ENCODE measurements around the gene OLFML2A. TPM values are rescaled to one million over a fixed set of nuclear protein-coding genes. Genes with fewer than 3 reads are reported as not detected.

The OLFML2A gene
- polyA plus RNA-seq, 1 experiment = 2.5 TPM

GRCh38 chr9:124808246-124808956 is 31.5 kb downstream of the OLFML2A start:
- DNase-seq (ENCODE audit: low read depth) = no peak
- no peak overlapping the region for H3K4me3 ChIP-seq (ENCODE audit: low read depth, low read length)
- TF ChIP-seq, protein P1, sequence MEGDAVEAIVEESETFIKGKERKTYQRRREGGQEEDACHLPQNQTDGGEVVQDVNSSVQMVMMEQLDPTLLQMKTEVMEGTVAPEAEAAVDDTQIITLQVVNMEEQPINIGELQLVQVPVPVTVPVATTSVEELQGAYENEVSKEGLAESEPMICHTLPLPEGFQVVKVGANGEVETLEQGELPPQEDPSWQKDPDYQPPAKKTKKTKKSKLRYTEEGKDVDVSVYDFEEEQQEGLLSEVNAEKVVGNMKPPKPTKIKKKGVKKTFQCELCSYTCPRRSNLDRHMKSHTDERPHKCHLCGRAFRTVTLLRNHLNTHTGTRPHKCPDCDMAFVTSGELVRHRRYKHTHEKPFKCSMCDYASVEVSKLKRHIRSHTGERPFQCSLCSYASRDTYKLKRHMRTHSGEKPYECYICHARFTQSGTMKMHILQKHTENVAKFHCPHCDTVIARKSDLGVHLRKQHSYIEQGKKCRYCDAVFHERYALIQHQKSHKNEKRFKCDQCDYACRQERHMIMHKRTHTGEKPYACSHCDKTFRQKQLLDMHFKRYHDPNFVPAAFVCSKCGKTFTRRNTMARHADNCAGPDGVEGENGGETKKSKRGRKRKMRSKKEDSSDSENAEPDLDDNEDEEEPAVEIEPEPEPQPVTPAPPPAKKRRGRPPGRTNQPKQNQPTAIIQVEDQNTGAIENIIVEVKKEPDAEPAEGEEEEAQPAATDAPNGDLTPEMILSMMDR (IDR thresholded peaks at IDR 0.05; ENCODE audit: insufficient read depth, low read depth, low read length) = no peak
- H3K36me3 ChIP-seq (ENCODE audit: control insufficient read depth, insufficient read depth, low read length) = no peaks in the 10 kb centered on the region
- CTCF ChIA-PET = interaction anchor here (0.7 to 2.1 kb wide), 5 partner anchors 13 to 44 kb away, joined by 3 to 9 read pairs (median 6); partner anchors contain the start of genes OLFML2A and WDR38
- no peaks in the 10 kb centered on the region for H3K27me3 ChIP-seq (ENCODE audit: control insufficient read depth, insufficient read depth, low read length)
- POLR2A ChIA-PET = no interaction called here

DNA sequence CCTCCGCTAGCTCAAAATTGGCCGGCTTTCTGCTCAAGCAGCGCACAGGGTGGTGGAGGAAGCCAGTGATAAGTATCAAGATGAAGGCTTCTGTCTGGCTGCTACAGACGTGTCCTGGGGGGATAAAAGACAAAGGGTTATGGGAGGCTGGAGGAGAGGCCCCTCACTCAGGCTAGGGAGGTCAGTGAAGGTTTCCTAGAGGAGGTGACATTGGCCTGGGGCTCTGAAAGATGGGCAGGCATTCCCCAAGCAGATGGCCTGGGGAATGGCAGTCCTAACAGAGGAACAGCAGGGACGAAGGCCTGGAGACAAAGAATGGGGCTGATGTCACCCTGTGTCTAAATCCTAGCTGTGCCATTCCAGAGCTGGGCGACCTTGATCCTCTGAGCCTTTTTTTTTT is 32.3 kb downstream of the OLFML2A start:
- Histone ChIP-seq H3K36me3 (ENCODE audit: control insufficient read depth, insufficient read depth, low read length) (no peaks in the 10 kb centered on the region), H3K4me3 (ENCODE audit: low read depth, low read length) (no peak overlapping the region), H3K27me3 (ENCODE audit: control insufficient read depth, insufficient read depth, low read length) (no peaks in the 10 kb centered on the region)
- ChIA-PET CTCF (interaction anchor here (0.7 to 2.1 kb wide), 3 partner anchors 14 to 44 kb away, joined by 3 to 9 read pairs (median 5); partner anchors contain the start of genes OLFML2A and WDR38), POLR2A (no interaction called here)
- no peak for DNase-seq (ENCODE audit: low read depth)
- TF ChIP-seq, protein P1 (IDR thresholded peaks at IDR 0.05; ENCODE audit: insufficient read depth, low read depth, low read length) = no peak

GRCh38 chr9:124809741-124810500 is 33.0 kb downstream of the OLFML2A start:
- DNase-seq (ENCODE audit: low read depth) = no peak
- no peaks in the 10 kb centered on the region for H3K36me3 ChIP-seq (ENCODE audit: control insufficient read depth, insufficient read depth, low read length)
- POLR2A ChIA-PET = no interaction called here
- TF ChIP-seq, protein P1 (IDR thresholded peaks at IDR 0.05; ENCODE audit: insufficient read depth, low read depth, low read length) = no peak
- H3K27me3 ChIP-seq (ENCODE audit: control insufficient read depth, insufficient read depth, low read length) = no peaks in the 10 kb centered on the region
- H3K4me3 ChIP-seq (ENCODE audit: low read depth, low read length) = no peak overlapping the region
- CTCF ChIA-PET = interaction anchor here (1.4 to 5.4 kb wide), 3 partner anchors 30 to 44 kb away, joined by 3 to 46 read pairs (median 5); partner anchors contain the start of genes OLFML2A and WDR38

GRCh38 chr9:124810663-124811355 is 33.9 kb downstream of the OLFML2A start:
- no peak for DNase-seq (ENCODE audit: low read depth)
- ChIA-PET CTCF (interaction anchor here (1.4 to 5.4 kb wide), 2 partner anchors 30 to 43 kb away, joined by 3 to 46 read pairs; partner anchors contain the start of gene WDR38), POLR2A (no interaction called here)
- H3K4me3 ChIP-seq (ENCODE audit: low read depth, low read length) = no peak overlapping the region
- TF ChIP-seq, protein P1 (IDR thresholded peaks at IDR 0.05; ENCODE audit: insufficient read depth, low read depth, low read length) = no peak
- H3K36me3 ChIP-seq (ENCODE audit: control insufficient read depth, insufficient read depth, low read length) = no peaks in the 10 kb centered on the region
- H3K27me3 ChIP-seq (ENCODE audit: control insufficient read depth, insufficient read depth, low read length) = no peaks in the 10 kb centered on the region
